Right forelimb (tissue), 1 donor: Measurements from ENCODE around the gene ATXN1.

Experiments used
- DNase-seq: peaks from one replicate; pipeline ENCODE4 v3.0.0-alpha.2; 2018

The ATXN1 gene

GRCh38 chr6:16670617-16671051 is 90.6 kb downstream of the ATXN1 start:
- no peak for DNase-seq

GRCh38 chr6:16670183-16670582 is 91.1 kb downstream of the ATXN1 start:
- DNase-seq = no peak

- DNase-seq = no peak
These were observed 92.0 kb downstream of the ATXN1 start for GRCh38 chr6:16669227-16669626.

- no peak for DNase-seq
These were observed 93.8 kb downstream of the ATXN1 start for GRCh38 chr6:16667509-16667908.

- no peak for DNase-seq
These were observed 95.3 kb downstream of the ATXN1 start for GRCh38 chr6:16665992-16666391.

GRCh38 chr6:16665182-16665581 is 96.1 kb downstream of the ATXN1 start:
- no peak for DNase-seq

GRCh38 chr6:16663901-16664300 is 97.4 kb downstream of the ATXN1 start:
- no peak for DNase-seq

- DNase-seq = no peak
These were observed 101.1 kb downstream of the ATXN1 start for GRCh38 chr6:16660157-16660497.

- no peak for DNase-seq
These were observed 101.6 kb downstream of the ATXN1 start for GRCh38 chr6:16659466-16660156.

GRCh38 chr6:16658348-16659034 is 102.8 kb downstream of the ATXN1 start:
- DNase-seq = no peak

- DNase-seq = no peak
These were observed 103.5 kb downstream of the ATXN1 start for GRCh38 chr6:16657768-16658167.

GRCh38 chr6:16656451-16656850 is 104.8 kb downstream of the ATXN1 start:
- no peak for DNase-seq

- no peak for DNase-seq
These were observed 106.6 kb downstream of the ATXN1 start for GRCh38 chr6:16654701-16655100.

GRCh38 chr6:16653226-16653625 is 108.0 kb downstream of the ATXN1 start:
- DNase-seq = no peak

- DNase-seq = no peak
These were observed 109.4 kb downstream of the ATXN1 start for GRCh38 chr6:16651871-16652270.

GRCh38 chr6:16649890-16650289 is 111.4 kb downstream of the ATXN1 start:
- no peak for DNase-seq

GRCh38 chr6:16649241-16649640 is 112.0 kb downstream of the ATXN1 start:
- DNase-seq = no peak

GRCh38 chr6:16648003-16648402 is 113.3 kb downstream of the ATXN1 start:
- DNase-seq = no peak

GRCh38 chr6:16647422-16647821 is 113.8 kb downstream of the ATXN1 start:
- no peak for DNase-seq

- no peak for DNase-seq
These were observed 116.6 kb downstream of the ATXN1 start for GRCh38 chr6:16644540-16645250.

GRCh38 chr6:16639684-16640480 is 121.4 kb downstream of the ATXN1 start:
- DNase-seq = no peak

GRCh38 chr6:16637635-16638034 is 123.6 kb downstream of the ATXN1 start:
- no peak for DNase-seq
